ENCODE results near the gene LHX3.

- TF ChIP-seq CTCF (IDR thresholded peaks at IDR 0.05) (no peak), POLR2AphosphoS5 (IDR thresholded peaks at IDR 0.05) (no peak), POLR2A (IDR thresholded peaks at IDR 0.05) (no peak)
Observed at GRCh38 chr9:136193127-136193890, 11.6 kb downstream of the LHX3 start.

Data from breast epithelium (tissue), 3 donors.